BE2C (cell line): Measurements from ENCODE around the gene AFG1L.
"Not testable (repeated sequence)": the region's sequence is repeated elsewhere in the genome, so short reads cannot be mapped to it uniquely, and the experiment has no call there.

ENCODE experiments used
- DNase-seq: peaks from one replicate; pipeline ENCODE4 v3.0.0-alpha.2; 2020
- H3K27me3 ChIP-seq: fragments of 250-450 bp; sonication (Bioruptor Pico); 2 replicates; pipeline ENCODE4 v1.5.1; 2020; ENCODE audit warnings: mild to moderate bottlenecking
- H3K36me3 ChIP-seq: fragments of 250-450 bp; sonication (Bioruptor Pico); 2 replicates; pipeline ENCODE4 v1.5.1; 2020; ENCODE audit warnings: mild to moderate bottlenecking
- H3K4me1 ChIP-seq: fragments of 250-450 bp; sonication (Bioruptor Pico); 2 replicates; pipeline ENCODE4 v1.5.1; 2020
- H3K4me3 ChIP-seq: 2 replicates; pipeline ENCODE4 v1.5.1; 2011; ENCODE audit warnings: low read depth, low read length
- H3K9me3 ChIP-seq: fragments of 250-450 bp; sonication (Bioruptor Pico); 2 replicates; pipeline ENCODE4 v1.5.1; 2020
- TF ChIP-seq, protein P1 (sequence below): IDR thresholded peaks from 2 replicates; pipeline ENCODE4 v1.5.1; 2012; ENCODE audit warnings: mild to moderate bottlenecking, low read depth, low read length

Gene AFG1L

DNA sequence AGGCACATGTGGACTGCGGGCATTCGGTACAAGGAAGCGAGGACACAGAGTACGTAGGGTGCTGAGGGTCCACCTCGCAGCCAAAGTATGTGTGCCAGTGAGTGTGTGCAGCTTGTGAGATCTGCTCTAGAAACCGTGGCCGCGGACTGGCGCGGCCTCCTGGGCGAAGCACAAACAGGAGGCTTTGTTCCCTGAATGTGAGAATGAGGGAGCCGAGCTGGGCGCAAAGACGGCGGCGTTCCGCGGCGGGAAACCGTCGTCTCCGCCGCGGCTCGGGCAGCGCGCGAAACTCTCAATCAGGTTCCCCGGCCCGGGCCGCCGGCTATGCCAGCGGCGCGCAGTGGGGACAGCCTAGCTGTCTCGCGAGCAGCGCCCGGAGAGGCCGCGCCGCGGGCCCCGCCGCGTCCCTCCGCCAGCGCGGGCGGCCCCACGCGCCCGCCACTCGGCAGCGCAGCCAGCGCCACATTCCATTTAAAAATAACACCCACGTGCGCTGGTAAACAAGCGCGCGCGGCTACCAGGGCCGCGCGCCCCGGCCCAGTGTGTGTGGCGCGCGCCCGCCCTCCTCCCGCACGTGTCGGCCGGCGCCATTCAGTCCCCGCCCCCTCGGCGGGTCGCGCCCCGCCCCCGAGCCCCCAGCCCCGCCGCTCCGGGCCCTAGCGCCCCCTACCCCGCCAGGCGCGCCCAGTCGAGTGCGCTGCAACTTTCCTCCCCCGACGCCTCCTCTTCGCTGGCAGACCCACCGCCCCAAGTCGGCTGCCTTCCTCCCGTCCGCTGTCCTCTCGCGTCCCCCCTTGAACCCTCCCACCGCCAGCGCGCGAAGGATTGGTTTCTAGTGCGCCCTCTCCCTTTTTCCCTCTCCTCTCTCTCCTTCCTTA, 262.9 kb downstream of the AFG1L start:
- Histone ChIP-seq H3K36me3 (no peaks in the 10 kb centered on the region), H3K4me1 (peaks cover 5% of the 10 kb centered on the region), H3K9me3 (no peaks in the 10 kb centered on the region), H3K4me3 (peak overlapping the region; percentile 69), H3K27me3 (no peaks in the 10 kb centered on the region)
- TF ChIP-seq, protein P1, sequence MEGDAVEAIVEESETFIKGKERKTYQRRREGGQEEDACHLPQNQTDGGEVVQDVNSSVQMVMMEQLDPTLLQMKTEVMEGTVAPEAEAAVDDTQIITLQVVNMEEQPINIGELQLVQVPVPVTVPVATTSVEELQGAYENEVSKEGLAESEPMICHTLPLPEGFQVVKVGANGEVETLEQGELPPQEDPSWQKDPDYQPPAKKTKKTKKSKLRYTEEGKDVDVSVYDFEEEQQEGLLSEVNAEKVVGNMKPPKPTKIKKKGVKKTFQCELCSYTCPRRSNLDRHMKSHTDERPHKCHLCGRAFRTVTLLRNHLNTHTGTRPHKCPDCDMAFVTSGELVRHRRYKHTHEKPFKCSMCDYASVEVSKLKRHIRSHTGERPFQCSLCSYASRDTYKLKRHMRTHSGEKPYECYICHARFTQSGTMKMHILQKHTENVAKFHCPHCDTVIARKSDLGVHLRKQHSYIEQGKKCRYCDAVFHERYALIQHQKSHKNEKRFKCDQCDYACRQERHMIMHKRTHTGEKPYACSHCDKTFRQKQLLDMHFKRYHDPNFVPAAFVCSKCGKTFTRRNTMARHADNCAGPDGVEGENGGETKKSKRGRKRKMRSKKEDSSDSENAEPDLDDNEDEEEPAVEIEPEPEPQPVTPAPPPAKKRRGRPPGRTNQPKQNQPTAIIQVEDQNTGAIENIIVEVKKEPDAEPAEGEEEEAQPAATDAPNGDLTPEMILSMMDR = 0 out of 2 replicates have a peak, but pooled peaks have one; percentile 14
- DNase-seq = peak; percentile 87

DNA sequence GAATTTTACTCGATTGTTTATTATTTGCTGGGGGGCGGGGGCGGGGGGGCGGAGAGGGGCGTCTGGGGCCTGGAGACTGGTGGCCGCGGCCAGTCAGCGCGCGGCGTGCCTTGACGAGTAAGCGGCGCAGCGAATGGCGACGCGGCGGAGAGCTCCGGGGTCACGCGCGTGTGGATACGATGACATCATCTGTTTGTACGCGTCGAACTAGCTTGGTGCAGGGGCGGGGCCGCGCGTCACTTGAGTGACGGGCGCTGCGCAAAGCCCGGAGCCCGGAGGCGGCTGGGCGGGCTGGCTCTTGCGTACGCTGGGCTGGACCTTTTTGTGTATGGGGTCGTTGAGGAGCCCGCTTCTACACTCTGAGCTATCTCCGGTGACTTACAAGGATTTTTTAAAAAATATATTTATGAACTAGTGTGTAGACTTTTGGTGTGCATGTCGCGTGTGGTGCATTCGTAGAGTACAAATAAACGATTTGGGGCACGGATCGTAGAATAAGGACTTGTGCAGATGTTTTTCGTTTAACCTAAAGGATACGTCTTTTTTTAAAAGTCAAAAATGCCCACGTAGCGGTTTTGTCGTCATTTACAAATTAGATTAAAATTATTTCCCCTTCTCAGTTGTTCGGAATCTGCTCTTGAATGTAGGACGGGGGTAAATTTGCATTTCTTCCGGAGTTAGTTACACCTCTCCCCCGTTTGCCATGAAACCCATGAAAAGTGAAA, 263.7 kb downstream of the AFG1L start:
- DNase-seq = peak; percentile 99
- TF ChIP-seq, protein P1 = no peak
- Histone ChIP-seq H3K4me3 (peak overlapping the region; percentile 86), H3K9me3 (no peaks in the 10 kb centered on the region), H3K4me1 (peaks cover 5% of the 10 kb centered on the region), H3K36me3 (no peaks in the 10 kb centered on the region), H3K27me3 (no peaks in the 10 kb centered on the region)

DNA sequence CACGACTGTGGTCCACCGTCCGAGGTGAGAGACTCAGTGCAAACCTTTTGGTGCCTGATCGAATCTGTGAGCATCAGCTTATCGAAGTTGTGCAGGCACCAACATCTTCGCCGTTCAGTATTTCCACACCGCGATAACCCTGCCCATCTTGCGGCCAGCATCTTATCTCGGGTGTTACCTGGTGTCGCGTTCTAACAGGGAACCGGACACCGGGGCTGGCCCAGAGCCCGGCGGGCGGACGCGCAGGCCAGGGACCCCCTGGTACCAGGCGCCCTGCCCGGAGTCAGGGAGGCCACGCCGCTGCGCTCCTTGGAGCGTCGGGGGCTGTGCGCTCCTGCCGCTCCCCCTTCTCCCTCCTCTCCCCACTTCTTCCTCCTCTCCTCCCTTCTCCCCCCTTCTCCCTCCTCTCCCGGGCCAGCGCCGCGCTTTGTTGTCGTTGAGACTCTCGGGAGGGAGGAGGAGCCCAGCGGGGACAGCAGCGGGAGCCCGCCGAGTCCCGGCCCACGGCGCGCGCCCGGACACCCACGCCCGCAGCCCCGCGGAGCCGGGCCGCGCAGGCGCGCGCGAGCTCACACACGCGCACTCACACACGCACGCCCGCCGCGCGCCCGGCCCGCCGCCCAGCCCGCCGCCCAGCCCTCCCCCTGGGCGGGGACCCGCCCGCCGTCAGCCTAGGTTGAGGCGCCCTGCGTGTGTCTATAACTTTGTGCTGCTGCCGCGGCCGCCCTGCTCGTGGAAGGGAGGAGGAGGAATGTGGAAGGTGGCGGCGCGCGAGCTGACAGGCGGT, 264.4 kb downstream of the AFG1L start:
- Histone ChIP-seq H3K4me1 (peaks cover 8% of the 10 kb centered on the region), H3K27me3 (no peaks in the 10 kb centered on the region), H3K4me3 (peak overlapping the region; percentile 93), H3K36me3 (no peaks in the 10 kb centered on the region), H3K9me3 (no peaks in the 10 kb centered on the region)
- peak; percentile 91 for DNase-seq
- TF ChIP-seq, protein P1 = no peak

DNA sequence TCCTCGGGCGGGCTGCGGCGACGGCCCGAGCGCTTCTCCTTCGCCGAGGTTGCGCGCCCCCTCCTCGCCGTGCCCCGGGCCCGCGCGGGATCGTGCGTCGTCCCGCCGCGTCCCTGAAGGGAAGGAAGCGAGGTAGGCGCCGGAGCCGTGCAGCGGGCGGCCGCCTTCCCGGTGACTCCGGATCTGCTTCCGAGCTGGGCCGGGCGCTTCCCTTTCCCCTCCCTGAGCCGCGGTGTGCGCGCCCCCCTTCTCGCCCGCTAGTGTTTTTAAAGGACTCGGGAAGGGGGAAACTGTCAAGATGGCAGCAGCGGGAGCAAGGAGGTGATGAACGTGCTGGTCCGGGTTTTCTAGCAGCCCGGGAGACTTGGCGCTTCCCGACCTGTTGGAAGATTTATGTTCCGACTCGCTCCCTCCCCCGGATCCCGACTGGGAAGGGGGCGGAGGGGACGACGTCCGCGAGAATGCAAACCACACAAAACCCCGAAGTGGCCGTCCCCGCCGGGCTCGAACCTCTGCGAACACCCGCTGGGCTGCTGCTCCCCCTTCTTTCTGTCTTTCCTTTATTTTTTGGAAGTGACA, 265.1 kb downstream of the AFG1L start:
- H3K4me1 ChIP-seq = peaks cover 9% of the 10 kb centered on the region
- H3K9me3 ChIP-seq = no peaks in the 10 kb centered on the region
- peak overlapping the region; percentile 93 for H3K4me3 ChIP-seq
- H3K36me3 ChIP-seq = no peaks in the 10 kb centered on the region
- DNase-seq = peak; percentile 79
- TF ChIP-seq, protein P1 = no peak
- no peaks in the 10 kb centered on the region for H3K27me3 ChIP-seq

DNA sequence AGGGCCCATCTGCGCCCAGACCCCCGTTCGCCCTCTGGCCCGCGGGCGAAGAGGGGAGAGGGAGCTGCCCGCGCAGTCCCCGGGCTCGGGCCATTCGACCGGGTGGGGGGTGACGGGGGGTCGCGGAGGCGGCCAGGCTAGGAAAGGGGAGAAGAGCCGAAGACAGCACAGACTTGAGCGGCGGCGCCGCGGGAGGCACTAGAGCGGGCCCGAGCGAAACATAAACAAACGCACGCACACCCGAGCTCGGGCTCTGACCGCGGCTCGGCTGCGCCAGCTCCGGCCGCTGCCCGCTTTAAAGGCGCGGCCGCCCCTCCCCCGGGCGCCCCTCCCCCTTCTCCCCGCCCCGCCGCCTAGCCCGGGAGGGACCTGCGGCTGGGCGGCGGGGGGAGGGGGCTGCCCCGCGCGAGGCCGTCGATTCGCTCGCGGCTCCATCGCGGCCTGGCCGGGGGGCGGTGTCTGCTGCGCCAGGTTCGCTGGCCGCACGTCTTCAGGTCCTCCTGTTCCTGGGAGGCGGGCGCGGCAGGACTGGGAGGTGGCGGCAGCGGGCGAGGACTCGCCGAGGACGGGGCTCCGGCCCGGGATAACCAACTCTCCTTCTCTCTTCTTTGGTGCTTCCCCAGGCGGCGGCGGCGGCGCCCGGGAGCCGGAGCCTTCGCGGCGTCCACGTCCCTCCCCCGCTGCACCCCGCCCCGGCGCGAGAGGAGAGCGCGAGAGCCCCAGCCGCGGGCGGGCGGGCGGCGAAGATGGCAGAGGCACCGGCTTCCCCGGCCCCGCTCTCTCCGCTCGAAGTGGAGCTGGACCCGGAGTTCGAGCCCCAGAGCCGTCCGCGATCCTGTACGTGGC, 265.8 kb downstream of the AFG1L start, which contains the start of gene FOXO3:
TSS of gene FOXO3 (plus strand) at position 455 of the 846 bp plus-strand sequence. CDS start at position 747, 292 bp downstream.
- peak; percentile 92 for DNase-seq
- TF ChIP-seq, protein P1 = no peak
- no peaks in the 10 kb centered on the region for H3K9me3 ChIP-seq
- no peaks in the 10 kb centered on the region for H3K36me3 ChIP-seq
- H3K27me3 ChIP-seq = no peaks in the 10 kb centered on the region
- H3K4me3 ChIP-seq = peak within 1 kb of the TSS; percentile 93
- H3K4me1 ChIP-seq = peaks cover 14% of the 10 kb centered on the region

DNA sequence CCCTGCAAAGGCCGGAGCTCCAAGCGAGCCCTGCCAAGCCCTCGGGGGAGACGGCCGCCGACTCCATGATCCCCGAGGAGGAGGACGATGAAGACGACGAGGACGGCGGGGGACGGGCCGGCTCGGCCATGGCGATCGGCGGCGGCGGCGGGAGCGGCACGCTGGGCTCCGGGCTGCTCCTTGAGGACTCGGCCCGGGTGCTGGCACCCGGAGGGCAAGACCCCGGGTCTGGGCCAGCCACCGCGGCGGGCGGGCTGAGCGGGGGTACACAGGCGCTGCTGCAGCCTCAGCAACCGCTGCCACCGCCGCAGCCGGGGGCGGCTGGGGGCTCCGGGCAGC, 266.4 kb downstream of the AFG1L start:
- H3K27me3 ChIP-seq, DNase-seq, H3K9me3 ChIP-seq, H3K36me3 ChIP-seq: not testable (repeated sequence)
- H3K4me3 ChIP-seq = peak overlapping the region; percentile 93
- H3K4me1 ChIP-seq = peaks cover 20% of the 10 kb centered on the region
